ENCODE measurements around the gene MAP1S. TPM values are rescaled to one million over a fixed set of nuclear protein-coding genes. Genes with fewer than 3 reads are reported as not detected.

MAP1S gene
- total RNA-seq (2022; extraction: Qiagen RNA extraction), result 21.2 to 37.0 TPM (median 31.1 TPM) in 5 replicates

GRCh38 chr19:17718947-17719711 lies at the start of gene MAP1S:
Gene MAP1S (plus strand): TSS chr19:17719480. CDS start chr19:17719503, 23 bp downstream.

GRCh38 chr19:17687857-17688784 lies 31.2 kb upstream of the MAP1S start, which contains the start of gene UNC13A:
Gene UNC13A (minus strand): TSS chr19:17688354. CDS start chr19:17688199, 155 bp downstream.

GRCh38 chr19:17751103-17751911 lies 32.0 kb downstream of the MAP1S start, which contains the start of gene FCHO1:
Gene FCHO1 (plus strand): TSS chr19:17751477. CDS start chr19:17755165, 3,688 bp downstream.

Other genes with a start within 250 kb of the MAP1S start
- 2.5 to 3.0 TPM (median 2.5 TPM) in 5 replicates for gene SLC27A1, start 249.0 kb upstream of the MAP1S start, total RNA-seq (2022; extraction: Qiagen RNA extraction)
- 46.6 to 76.0 TPM (median 72.5 TPM) in 5 replicates for gene PGLS, start 207.8 kb upstream of the MAP1S start, total RNA-seq (2022; extraction: Qiagen RNA extraction)
- 55.3 to 75.3 TPM (median 70.2 TPM) in 5 replicates for gene COLGALT1, start 163.8 kb upstream of the MAP1S start, total RNA-seq (2022; extraction: Qiagen RNA extraction)
- gene UNC13A, start 31.1 kb upstream of the MAP1S start, total RNA-seq (2022; extraction: Qiagen RNA extraction), result 1.3 to 2.0 TPM (median 1.7 TPM) in 5 replicates
- gene FCHO1, start 32.0 kb downstream of the MAP1S start, total RNA-seq (2022; extraction: Qiagen RNA extraction), result 17.7 to 21.9 TPM (median 17.9 TPM) in 5 replicates
- 3.6 to 4.9 TPM (median 4.3 TPM) in 5 replicates for gene B3GNT3, start 75.7 kb downstream of the MAP1S start, total RNA-seq (2022; extraction: Qiagen RNA extraction)
- gene INSL3, start 102.0 kb downstream of the MAP1S start, total RNA-seq (2022; extraction: Qiagen RNA extraction), result 0.33 to 0.85 TPM (median 0.60 TPM) in 5 replicates
- 0.18 to 0.41 TPM (median 0.29 TPM) in 5 replicates for gene JAK3, start 128.5 kb downstream of the MAP1S start, total RNA-seq (2022; extraction: Qiagen RNA extraction)
- gene RPL18A, start 140.4 kb downstream of the MAP1S start, total RNA-seq (2022; extraction: Qiagen RNA extraction), result 1,833 to 2,279 TPM (median 2,212 TPM) in 5 replicates
- gene SLC5A5, start 152.5 kb downstream of the MAP1S start, total RNA-seq (2022; extraction: Qiagen RNA extraction), result 0.12 to 0.20 TPM (median 0.15 TPM) in 5 replicates
- 97.0 to 117 TPM (median 111 TPM) in 5 replicates for gene CCDC124, start 213.5 kb downstream of the MAP1S start, total RNA-seq (2022; extraction: Qiagen RNA extraction)
- 0.22 to 0.53 TPM (median 0.49 TPM) in 5 replicates for gene KCNN1, start 247.6 kb downstream of the MAP1S start, total RNA-seq (2022; extraction: Qiagen RNA extraction)

Measured in A549 treated with Mapracorat at 1 μM for 4 hours (cell line).